HUES48 (cell line): ENCODE results near the gene ANAPC16.
"Not testable (repeated sequence)": the region's sequence is repeated elsewhere in the genome, so short reads cannot be mapped to it uniquely, and the experiment has no call there.

Source experiments
- H3K27ac ChIP-seq: one replicate; pipeline ENCODE4 v1.7.0; 2013; ENCODE audit warnings: low read depth, low read length, inconsistent platforms
- H3K27me3 ChIP-seq: 2 replicates; pipeline ENCODE4 v1.6.1; 2013; ENCODE audit warnings: mild to moderate bottlenecking, low read length; ENCODE audit not compliant: control insufficient read depth, insufficient read depth
- H3K36me3 ChIP-seq: 2 replicates; pipeline ENCODE4 v1.6.1; 2013; ENCODE audit warnings: low read length; ENCODE audit not compliant: control insufficient read depth, insufficient read depth
- H3K4me1 ChIP-seq: 2 replicates; pipeline ENCODE4 v1.6.1; 2013; ENCODE audit warnings: mild to moderate bottlenecking, low read length; ENCODE audit not compliant: control insufficient read depth, insufficient read depth
- H3K4me3 ChIP-seq: 2 replicates; pipeline ENCODE4 v1.5.1; 2013; ENCODE audit warnings: mild to moderate bottlenecking, low read depth, low read length
- H3K9ac ChIP-seq: 2 replicates; pipeline ENCODE4 v1.6.1; 2013; ENCODE audit warnings: mild to moderate bottlenecking, low read depth, low read length, moderate library complexity
- H3K9me3 ChIP-seq: 2 replicates; pipeline ENCODE4 v1.6.1; 2013; ENCODE audit warnings: low read length; ENCODE audit not compliant: control insufficient read depth, insufficient read depth

ANAPC16 gene

GRCh38 chr10:72244573-72245038 is 28.8 kb downstream of the ANAPC16 start:
- no peaks in the 10 kb centered on the region for H3K9me3 ChIP-seq
- no peaks in the 10 kb centered on the region for H3K27me3 ChIP-seq
- H3K4me1 ChIP-seq: peaks cover 11% of the 10 kb centered on the region
- no peaks in the 10 kb centered on the region for H3K36me3 ChIP-seq
- no peak overlapping the region for H3K9ac ChIP-seq
- H3K27ac ChIP-seq: no peak overlapping the region
- H3K4me3 ChIP-seq: no peak overlapping the region

GRCh38 chr10:72245949-72246525 is 30.2 kb downstream of the ANAPC16 start:
- Histone ChIP-seq H3K9me3 (no peaks in the 10 kb centered on the region), H3K4me1 (peaks cover 11% of the 10 kb centered on the region), H3K27ac (no peak overlapping the region), H3K27me3 (no peaks in the 10 kb centered on the region), H3K9ac (no peak overlapping the region), H3K4me3 (no peak overlapping the region), H3K36me3 (no peaks in the 10 kb centered on the region)

- no peaks in the 10 kb centered on the region for H3K36me3 ChIP-seq
- 0 out of 2 replicates have a peak overlapping the region, but pooled peaks have one; percentile 7 for H3K4me3 ChIP-seq
- H3K27ac ChIP-seq: peak overlapping the region; percentile 78
- no peaks in the 10 kb centered on the region for H3K9me3 ChIP-seq
- peaks cover 11% of the 10 kb centered on the region for H3K4me1 ChIP-seq
- H3K9ac ChIP-seq: 0 out of 2 replicates have a peak overlapping the region, but pooled peaks have one; percentile 3
- no peaks in the 10 kb centered on the region for H3K27me3 ChIP-seq
Measured at GRCh38 chr10:72248468-72249151, 32.8 kb downstream of the ANAPC16 start.

- H3K4me3 ChIP-seq, H3K36me3 ChIP-seq, H3K27ac ChIP-seq, H3K9me3 ChIP-seq, H3K27me3 ChIP-seq, H3K9ac ChIP-seq: not testable (repeated sequence)
- H3K4me1 ChIP-seq: peaks cover 12% of the 10 kb centered on the region
Measured at GRCh38 chr10:72249176-72249862, 33.5 kb downstream of the ANAPC16 start.

GRCh38 chr10:72250666-72251065 is 34.9 kb downstream of the ANAPC16 start:
- no peaks in the 10 kb centered on the region for H3K9me3 ChIP-seq
- no peak overlapping the region for H3K27ac ChIP-seq
- H3K4me1 ChIP-seq: peaks cover 19% of the 10 kb centered on the region
- H3K9ac ChIP-seq: no peak overlapping the region
- H3K27me3 ChIP-seq: no peaks in the 10 kb centered on the region
- H3K36me3 ChIP-seq: no peaks in the 10 kb centered on the region
- H3K4me3 ChIP-seq: no peak overlapping the region

GRCh38 chr10:72251635-72252034 is 35.8 kb downstream of the ANAPC16 start:
- H3K27ac ChIP-seq: no peak overlapping the region
- H3K9ac ChIP-seq: no peak overlapping the region
- H3K4me3 ChIP-seq: no peak overlapping the region
- H3K9me3 ChIP-seq: no peaks in the 10 kb centered on the region
- no peaks in the 10 kb centered on the region for H3K36me3 ChIP-seq
- H3K4me1 ChIP-seq: peaks cover 19% of the 10 kb centered on the region
- no peaks in the 10 kb centered on the region for H3K27me3 ChIP-seq

- no peak overlapping the region for H3K9ac ChIP-seq
- H3K9me3 ChIP-seq: no peaks in the 10 kb centered on the region
- H3K36me3 ChIP-seq: no peaks in the 10 kb centered on the region
- H3K27me3 ChIP-seq: no peaks in the 10 kb centered on the region
- H3K27ac ChIP-seq: no peak overlapping the region
- peaks cover 21% of the 10 kb centered on the region for H3K4me1 ChIP-seq
- no peak overlapping the region for H3K4me3 ChIP-seq
Measured at GRCh38 chr10:72252972-72253371, 37.2 kb downstream of the ANAPC16 start.

- H3K4me1 ChIP-seq: peaks cover 16% of the 10 kb centered on the region
Measured at GRCh38 chr10:72253578-72253977, 37.8 kb downstream of the ANAPC16 start.

GRCh38 chr10:72254813-72255568 is 39.2 kb downstream of the ANAPC16 start:
- Histone ChIP-seq H3K9ac (peak overlapping the region; percentile 29), H3K27ac (peak overlapping the region; percentile 82), H3K9me3 (no peaks in the 10 kb centered on the region), H3K36me3 (no peaks in the 10 kb centered on the region), H3K27me3 (no peaks in the 10 kb centered on the region), H3K4me1 (peaks cover 26% of the 10 kb centered on the region), H3K4me3 (no peak overlapping the region)

More at GRCh38 chr10:72253578-72253977, 37.8 kb downstream of the ANAPC16 start:
- no peaks in the 10 kb centered on the region for H3K27me3 ChIP-seq
- no peaks in the 10 kb centered on the region for H3K9me3 ChIP-seq
- H3K27ac ChIP-seq: no peak overlapping the region
- H3K9ac ChIP-seq: no peak overlapping the region
- no peaks in the 10 kb centered on the region for H3K36me3 ChIP-seq
- H3K4me3 ChIP-seq: no peak overlapping the region

GRCh38 chr10:72255977-72256729 is 40.3 kb downstream of the ANAPC16 start:
- Histone ChIP-seq H3K27me3 (no peaks in the 10 kb centered on the region), H3K9me3 (no peaks in the 10 kb centered on the region), H3K36me3 (no peaks in the 10 kb centered on the region), H3K4me3 (no peak overlapping the region), H3K27ac (no peak overlapping the region), H3K4me1 (peaks cover 32% of the 10 kb centered on the region), H3K9ac (no peak overlapping the region)
